Activated T-helper 9 cell treated with anti-CD3 and anti-CD28 coated beads, Interleukin-2, amount 50 U/mL, for 16 hours (primary cell): Measurements from ENCODE around the gene ACER1.

ENCODE experiments used
- DNase-seq: peaks from one replicate; pipeline ENCODE4 v3.0.0-alpha.2; 2020; ENCODE audit warnings: low read depth

ACER1 gene

GRCh38 chr19:6268382-6268771 is 65.0 kb downstream of the ACER1 start:
- DNase-seq, result no peak

DNA sequence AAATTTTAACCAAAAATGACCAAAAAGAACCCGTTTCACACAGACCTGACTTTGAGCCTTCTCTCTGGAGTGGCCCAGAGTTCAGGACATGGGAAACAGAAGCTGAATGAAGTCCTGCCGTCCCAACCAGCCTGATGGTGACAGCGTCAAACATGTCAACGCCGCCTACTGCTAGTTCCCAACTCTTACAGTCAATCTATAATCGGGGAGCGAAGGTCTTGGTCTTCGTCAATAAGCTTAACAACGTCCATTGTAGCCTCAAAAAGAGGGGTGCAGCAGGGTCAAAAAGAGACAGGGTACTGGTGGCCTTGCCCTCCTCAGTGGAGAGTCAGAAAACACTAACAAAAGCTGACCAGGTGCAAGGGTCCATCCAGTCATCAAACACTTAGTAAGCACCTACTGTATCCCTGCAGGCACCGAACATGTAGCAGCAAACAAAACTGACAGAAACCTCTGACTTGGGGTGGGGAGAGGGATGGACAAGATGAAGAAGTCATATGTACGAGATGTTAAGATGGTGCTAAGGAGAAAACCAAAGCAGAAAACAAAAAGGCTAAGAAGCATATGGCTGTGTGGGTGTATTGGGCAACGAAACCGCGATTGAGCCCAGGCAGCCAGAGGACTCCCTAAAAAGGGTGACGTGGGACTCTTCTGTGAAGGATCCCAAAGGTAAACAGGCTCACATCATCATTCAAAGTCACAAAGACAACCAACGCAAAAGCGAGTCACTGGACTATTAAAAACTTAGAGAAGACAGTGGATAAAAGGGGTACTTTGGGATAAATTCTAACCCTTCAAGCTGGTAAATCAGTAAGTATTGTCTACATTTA is 65.6 kb downstream of the ACER1 start:
- no peak for DNase-seq

GRCh38 chr19:6264803-6265202 is 68.6 kb downstream of the ACER1 start:
- no peak for DNase-seq

GRCh38 chr19:6263735-6264444 is 69.5 kb downstream of the ACER1 start:
- no peak for DNase-seq

DNA sequence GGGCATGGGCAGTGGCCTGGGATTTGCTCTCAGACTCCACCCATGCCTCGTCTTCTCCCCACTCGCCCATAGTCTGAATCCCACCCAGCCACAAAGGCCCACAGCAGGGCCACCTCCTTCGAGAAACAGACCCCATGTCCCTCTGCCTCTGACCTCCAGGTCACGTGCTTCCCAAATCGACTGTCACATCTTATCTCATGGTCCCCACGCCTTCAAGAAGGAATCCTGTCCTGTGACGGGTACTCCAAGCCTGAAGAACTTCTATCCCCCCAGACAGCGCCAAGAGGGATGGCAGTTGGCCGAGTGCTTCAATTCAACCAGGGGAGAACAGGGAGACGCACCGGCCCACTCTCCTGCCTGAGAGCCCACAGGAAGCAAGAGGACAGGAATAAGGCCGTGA is 70.1 kb downstream of the ACER1 start:
- no peak for DNase-seq

DNA sequence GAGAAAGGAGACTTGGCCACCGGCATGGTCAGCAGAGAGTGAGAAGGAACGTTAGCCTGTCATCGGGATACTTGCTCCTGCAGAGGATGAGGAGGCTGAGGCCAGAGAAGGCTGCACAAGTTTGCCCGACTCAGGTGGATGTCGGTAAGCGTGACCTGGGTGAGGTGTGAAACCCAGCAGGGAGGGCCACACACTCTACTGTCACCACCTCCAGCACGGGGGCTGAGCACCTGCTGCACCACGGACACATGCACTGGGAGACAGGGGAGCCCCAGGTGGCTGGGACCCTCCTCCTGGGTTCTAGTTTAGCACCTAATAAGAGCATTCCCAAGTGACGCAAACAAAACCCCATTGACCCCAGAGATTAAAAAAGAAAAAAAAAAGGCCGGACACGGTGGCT is 70.9 kb downstream of the ACER1 start:
- no peak for DNase-seq

DNA sequence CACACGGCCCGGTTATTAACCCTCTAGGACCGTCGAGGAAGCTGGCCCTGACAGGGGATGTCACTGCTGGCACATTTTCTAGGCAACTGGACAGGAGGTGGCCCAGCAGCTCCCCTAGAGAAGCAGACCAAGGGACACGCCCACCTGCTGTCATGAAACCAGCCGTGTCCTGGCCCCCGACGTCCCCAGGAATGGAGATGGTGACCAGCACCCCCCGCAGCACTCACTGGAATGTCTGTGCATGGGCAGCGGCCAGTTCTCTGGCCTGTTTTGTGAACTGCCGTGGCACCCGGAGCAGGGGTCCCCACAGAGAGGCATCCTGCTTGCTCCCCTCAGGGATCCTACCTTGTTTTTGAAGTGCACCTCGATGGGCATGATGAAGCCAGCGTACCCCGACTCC is 71.5 kb downstream of the ACER1 start:
- no peak for DNase-seq

GRCh38 chr19:6260912-6261650 is 72.3 kb downstream of the ACER1 start:
- no peak for DNase-seq

GRCh38 chr19:6260376-6260775 is 73.0 kb downstream of the ACER1 start:
- no peak for DNase-seq

DNA sequence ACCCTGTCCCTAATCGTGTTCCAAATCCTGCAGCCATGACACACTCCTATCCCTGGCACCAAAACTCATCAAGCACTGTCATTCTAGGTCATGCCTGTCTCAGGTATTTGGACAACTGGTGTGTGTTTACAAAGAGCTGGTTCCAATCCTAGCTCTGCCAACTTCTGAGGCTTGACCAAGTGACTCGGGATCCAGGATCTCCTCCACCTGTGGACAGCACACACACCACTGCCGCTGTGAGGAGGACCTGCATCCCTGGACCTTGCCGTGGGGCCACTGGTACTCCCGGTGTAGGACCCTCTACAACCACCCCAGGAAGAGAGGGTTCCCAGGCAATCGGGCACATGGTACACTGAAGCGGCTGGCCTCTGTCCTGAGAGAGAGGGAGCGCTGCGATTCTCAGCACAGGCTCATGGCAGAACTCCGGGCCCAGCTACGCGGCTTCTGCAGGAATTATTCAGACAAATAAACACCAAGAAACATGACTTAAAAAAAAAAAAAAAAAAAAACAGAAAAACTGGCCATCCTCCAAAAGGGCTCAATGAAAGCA is 74.0 kb downstream of the ACER1 start:
- DNase-seq, result no peak

DNA sequence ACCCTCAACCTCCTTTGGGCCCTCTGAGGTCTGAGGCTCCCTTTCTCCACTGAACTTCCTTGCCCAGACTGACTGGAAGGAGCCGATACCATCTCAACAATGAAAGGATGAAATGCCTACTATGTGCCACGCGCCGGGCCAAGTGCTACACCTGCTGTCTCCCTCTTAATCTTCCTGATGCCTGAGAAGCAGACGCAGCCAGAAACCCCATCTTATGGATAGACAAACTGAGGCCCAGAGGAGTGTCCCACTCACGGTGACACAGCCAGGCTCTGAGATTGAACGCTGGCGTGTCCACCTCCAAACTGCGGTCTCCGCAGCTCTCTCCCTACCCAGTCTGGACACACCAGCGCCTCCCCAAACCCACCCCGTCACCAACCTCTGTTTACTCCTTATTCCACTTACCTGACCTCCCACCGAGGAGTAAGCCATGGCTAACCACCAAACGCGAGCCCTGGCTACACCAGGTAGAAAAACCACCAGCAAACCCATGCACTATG is 74.5 kb downstream of the ACER1 start:
- DNase-seq, result no peak
